HCT116 (cell line): ENCODE results near the gene DCTN5. TPM values are rescaled to one million over a fixed set of nuclear protein-coding genes. Genes with fewer than 3 reads are reported as not detected.

Experiments
- total RNA-seq: library from RNA; stranded (reverse); gene quantifications from one replicate; pipeline ENCODE4 v1.2.1, GENCODE V29; 2021; ENCODE audit not compliant: unreplicated experiment

The DCTN5 gene
- total RNA-seq, 1 experiment from 2014 or later = 42.9 TPM

Other genes with a start within 250 kb of the DCTN5 start
- 22.1 TPM for gene COG7, start 188.3 kb upstream of the DCTN5 start, total RNA-seq
- 68.3 TPM for gene GGA2, start 131.0 kb upstream of the DCTN5 start, total RNA-seq
- gene EARS2, start 84.1 kb upstream of the DCTN5 start, total RNA-seq = 35.6 TPM
- gene UBFD1, start 83.7 kb upstream of the DCTN5 start, total RNA-seq = 89.6 TPM
- gene NDUFAB1, start 45.1 kb upstream of the DCTN5 start, total RNA-seq = 169 TPM
- 15.6 TPM for gene PALB2, start 156 bp upstream of the DCTN5 start, total RNA-seq
- gene PLK1, start 37.4 kb downstream of the DCTN5 start, total RNA-seq = 144 TPM
- gene ERN2, start 71.8 kb downstream of the DCTN5 start, total RNA-seq = 0.47 TPM
- gene CHP2, start 113.6 kb downstream of the DCTN5 start, total RNA-seq = not detected
- gene PRKCB, start 194.5 kb downstream of the DCTN5 start, total RNA-seq = 0.89 TPM